Activated CD8-positive, alpha-beta memory T cell treated with anti-CD3 and anti-CD28 coated beads, Interleukin-2, amount 50 U/mL, for 24 hours (primary cell): ENCODE data around the gene EPHA1.
"Not testable (repeated sequence)": the region's sequence is repeated elsewhere in the genome, so short reads cannot be mapped to it uniquely, and the experiment has no call there.

Experiments
- DNase-seq: peaks from one replicate; pipeline ENCODE4 v3.0.0-alpha.2; 2020; ENCODE audit errors: extremely low read depth

The EPHA1 gene

GRCh38 chr7:143402233-143402632, 6.4 kb downstream of the EPHA1 start:
- not testable (repeated sequence) for DNase-seq

- DNase-seq, result no peak
Measured at GRCh38 chr7:143401265-143401664, 7.4 kb downstream of the EPHA1 start.

- no peak for DNase-seq
Measured at GRCh38 chr7:143399642-143400041, 9.0 kb downstream of the EPHA1 start.

- no peak for DNase-seq
Measured at GRCh38 chr7:143399151-143399550, 9.5 kb downstream of the EPHA1 start.

- DNase-seq, result no peak
Measured at GRCh38 chr7:143398616-143399015, 10.0 kb downstream of the EPHA1 start.

- DNase-seq, result no peak
Measured at GRCh38 chr7:143397710-143398530, 10.7 kb downstream of the EPHA1 start.

- no peak for DNase-seq
Measured at GRCh38 chr7:143396625-143397556, 11.8 kb downstream of the EPHA1 start.

- no peak for DNase-seq
Measured at GRCh38 chr7:143396182-143396581, 12.5 kb downstream of the EPHA1 start.

GRCh38 chr7:143395187-143396149, 13.2 kb downstream of the EPHA1 start:
- DNase-seq, result no peak

GRCh38 chr7:143394777-143395176, 13.9 kb downstream of the EPHA1 start:
- DNase-seq, result no peak

- no peak for DNase-seq
Measured at GRCh38 chr7:143394068-143394467, 14.6 kb downstream of the EPHA1 start.

GRCh38 chr7:143393267-143394041, 15.2 kb downstream of the EPHA1 start:
- DNase-seq, result no peak

GRCh38 chr7:143392875-143393266, 15.8 kb downstream of the EPHA1 start:
- no peak for DNase-seq

- not testable (repeated sequence) for DNase-seq
Measured at GRCh38 chr7:143392427-143392826, 16.2 kb downstream of the EPHA1 start.

- no peak for DNase-seq
Measured at GRCh38 chr7:143391462-143392404, 16.9 kb downstream of the EPHA1 start.

GRCh38 chr7:143390773-143391317, 17.8 kb downstream of the EPHA1 start:
- DNase-seq, result no peak

- DNase-seq, result no peak
Measured at GRCh38 chr7:143390104-143390772, 18.4 kb downstream of the EPHA1 start.

- DNase-seq, result no peak
Measured at GRCh38 chr7:143389316-143390103, 19.1 kb downstream of the EPHA1 start.
